GF-D8 (cell line): Measurements from ENCODE around the gene SNURF.
"Not testable (repeated sequence)": the region's sequence is repeated elsewhere in the genome, so short reads cannot be mapped to it uniquely, and the experiment has no call there.

ENCODE experiments used
- DNase-seq: peaks from one replicate; lab custom pipeline; 2025; lab: John Stamatoyannopoulos, UW

Gene SNURF

DNA sequence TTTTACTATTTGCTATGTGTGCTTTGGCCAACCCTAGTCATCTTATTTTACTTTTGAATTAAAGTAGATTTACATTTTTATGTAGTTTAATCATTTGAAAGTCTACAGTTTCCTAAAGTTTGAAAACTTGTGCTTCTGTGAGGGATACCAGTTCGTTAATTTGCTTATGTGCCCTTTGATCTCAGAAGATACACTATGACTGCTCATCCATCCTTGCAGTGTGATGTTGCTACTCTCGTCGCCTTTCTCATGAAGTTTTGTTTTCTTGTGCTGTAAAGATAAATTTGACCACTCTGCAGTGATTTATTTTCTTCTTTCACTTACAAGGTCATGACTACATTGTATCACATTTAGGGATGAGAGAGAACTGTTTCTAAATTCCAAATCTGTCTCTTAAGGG, 16.3 kb downstream of the SNURF start:
- DNase-seq: no peak

DNA sequence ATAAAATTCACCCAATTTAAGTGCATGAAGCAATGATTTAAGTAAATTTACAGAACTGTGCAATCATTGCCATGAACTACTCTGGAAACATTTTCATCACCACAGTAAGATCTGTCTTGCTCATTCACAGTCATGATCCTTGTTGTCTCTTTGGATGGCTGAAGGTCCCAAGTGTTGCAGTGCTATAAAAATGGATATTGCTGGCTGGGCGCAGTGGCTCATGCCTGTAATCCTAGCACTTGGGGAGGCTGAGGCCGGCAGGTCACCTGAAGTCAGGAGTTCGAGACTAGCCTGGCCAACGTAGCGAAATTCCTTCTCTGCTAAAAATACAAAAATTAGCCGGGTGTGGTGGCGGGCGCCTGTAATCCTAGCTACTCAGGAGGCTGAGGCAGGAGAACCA, 17.0 kb downstream of the SNURF start:
- DNase-seq: no peak

DNA sequence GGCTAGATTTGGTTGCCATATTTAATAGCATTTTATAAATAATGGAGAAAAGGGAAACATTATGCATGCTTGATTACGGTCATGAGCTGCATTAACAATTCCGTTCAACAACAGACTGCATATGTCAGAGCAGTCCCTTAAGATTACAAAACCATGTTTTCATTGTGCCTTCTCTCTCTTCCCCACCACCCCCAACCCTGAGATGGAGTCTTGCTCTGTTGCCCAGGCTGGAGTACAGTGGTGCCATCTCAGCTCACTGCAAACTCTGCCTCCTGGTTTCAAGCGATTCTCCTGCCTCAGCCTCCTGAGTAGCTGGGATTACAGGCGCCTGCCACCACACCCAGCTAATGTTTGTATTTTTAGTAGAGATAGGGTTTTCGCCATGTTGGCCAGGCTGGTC, 17.9 kb downstream of the SNURF start:
- DNase-seq: not testable (repeated sequence)

DNA sequence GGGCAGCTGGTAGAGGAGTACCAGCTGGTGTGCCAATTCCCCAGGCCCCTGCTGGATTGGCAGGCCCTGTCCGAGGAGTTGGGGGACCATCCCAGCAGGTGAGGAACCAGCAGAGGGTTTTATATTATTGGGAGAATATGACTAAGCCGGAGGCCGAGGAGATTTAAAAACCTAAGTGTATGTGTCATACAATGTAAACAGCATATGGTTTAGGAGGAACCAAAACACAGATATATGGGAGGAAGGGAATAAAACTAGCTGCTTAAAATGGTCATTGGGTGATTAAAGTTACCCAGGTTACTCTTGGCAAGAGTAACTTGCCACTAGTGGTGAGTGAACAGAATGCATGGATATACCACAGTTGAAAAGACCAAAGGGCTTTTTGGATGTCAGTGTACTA, 22.1 kb downstream of the SNURF start:
- no peak for DNase-seq

DNA sequence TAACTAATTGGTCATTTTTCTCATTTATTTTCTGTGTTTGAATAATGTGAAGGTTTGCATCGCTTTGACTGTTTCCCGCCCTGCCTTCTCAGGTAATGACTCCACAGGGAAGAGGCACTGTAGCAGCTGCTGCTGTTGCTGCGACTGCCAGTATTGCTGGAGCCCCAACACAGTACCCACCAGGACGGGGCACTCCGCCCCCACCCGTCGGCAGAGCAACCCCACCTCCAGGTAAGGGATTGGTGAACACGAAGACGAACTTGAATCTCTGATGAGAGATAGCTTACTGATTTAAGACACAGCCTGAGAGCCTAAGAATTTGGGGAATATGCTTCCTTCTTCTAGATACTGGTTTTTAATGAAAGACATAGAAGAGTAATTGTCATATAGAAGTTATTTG, 22.9 kb downstream of the SNURF start:
- DNase-seq: no peak

DNA sequence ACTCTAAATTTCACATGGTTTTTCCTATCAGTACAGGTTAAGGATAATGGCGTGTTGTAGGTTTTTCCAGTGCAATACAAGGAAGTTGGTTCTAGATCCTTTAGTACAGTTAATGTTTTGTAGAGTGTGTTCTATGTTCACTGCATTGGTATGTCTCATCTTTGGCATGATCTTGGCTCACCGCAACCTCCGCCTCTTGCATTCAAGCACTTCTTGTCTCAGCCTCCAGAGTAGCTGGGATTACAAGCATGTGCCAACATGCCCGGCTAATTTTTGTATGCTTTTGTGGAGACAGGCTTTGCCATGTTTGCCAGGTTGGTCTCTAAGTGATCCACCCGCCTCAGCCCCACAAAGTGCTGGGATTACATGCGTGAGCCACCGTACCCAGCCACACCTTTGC, 30.4 kb downstream of the SNURF start:
- DNase-seq: no peak

DNA sequence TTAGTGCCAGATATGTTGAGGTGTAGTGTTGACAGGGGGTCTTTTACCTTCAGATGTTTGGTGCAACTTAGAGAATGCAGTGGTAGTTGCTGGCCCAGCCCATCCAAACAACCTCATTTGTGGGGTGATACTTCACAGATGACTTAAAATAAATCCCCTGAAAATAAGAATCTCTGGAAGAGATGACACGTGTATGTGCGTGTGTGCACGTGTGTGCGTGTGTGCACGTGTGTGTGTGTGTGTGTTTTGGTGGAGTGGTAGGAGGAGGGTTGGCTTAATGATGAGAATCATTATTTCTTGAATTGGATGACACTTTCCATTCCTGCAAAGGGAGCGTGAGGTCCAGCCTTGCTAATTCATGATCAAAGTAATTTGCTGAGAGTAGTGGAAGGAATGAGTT, 31.9 kb downstream of the SNURF start:
- no peak for DNase-seq
